ENCODE measurements around the gene OPA3.

Gene OPA3

DNA sequence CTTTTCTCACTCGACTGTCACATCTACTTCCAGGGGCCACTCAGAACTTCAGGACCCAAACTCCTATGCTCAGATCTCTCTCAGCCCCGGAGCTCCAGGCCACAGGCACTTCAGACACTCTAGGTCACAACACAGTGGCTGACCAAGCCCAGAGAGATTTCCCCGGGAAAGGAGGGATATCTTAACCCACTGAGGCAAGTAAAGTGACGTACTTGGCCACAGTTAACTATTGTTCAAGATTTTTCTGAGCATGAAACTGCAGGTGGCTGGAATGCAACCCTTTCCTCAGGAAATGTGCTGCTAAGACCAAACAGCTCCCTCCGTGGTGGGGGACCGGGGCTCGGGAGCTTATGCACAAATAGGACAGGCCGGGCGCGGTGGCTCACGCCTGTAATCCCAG is 23.9 kb downstream of the OPA3 start:
- no peak for DNase-seq

- no peak for DNase-seq
Observed at GRCh38 chr19:45560038-45560437, 24.6 kb downstream of the OPA3 start.

GRCh38 chr19:45558399-45558878 is 26.2 kb downstream of the OPA3 start:
- peak in 3 of 4 experiments; percentile 10 to 47 (median 32) for DNase-seq

DNA sequence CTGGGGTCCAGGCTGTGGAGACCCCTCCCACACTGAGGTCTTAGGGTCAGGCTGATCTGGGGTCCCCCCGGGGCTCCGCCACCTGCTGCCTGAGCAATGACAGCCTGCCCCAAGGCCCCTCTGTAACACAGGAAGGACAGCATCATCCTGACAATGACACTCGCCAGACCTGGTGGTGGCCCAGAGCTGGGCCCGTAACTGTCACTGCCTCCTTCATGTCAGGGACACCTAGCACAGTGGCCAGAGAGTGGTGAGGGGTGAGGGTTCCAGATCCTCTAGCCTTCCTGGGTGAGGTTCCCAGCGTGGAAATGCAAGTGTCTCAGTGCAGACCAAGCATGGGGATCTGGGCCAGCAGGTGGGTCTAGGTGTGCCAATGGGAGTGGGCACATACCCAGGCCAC is 27.8 kb downstream of the OPA3 start:
- no peak for DNase-seq

GRCh38 chr19:45554481-45554880 is 30.1 kb downstream of the OPA3 start:
- no peak for DNase-seq

GRCh38 chr19:45553464-45553863 is 31.1 kb downstream of the OPA3 start:
- DNase-seq, result no peak

DNA sequence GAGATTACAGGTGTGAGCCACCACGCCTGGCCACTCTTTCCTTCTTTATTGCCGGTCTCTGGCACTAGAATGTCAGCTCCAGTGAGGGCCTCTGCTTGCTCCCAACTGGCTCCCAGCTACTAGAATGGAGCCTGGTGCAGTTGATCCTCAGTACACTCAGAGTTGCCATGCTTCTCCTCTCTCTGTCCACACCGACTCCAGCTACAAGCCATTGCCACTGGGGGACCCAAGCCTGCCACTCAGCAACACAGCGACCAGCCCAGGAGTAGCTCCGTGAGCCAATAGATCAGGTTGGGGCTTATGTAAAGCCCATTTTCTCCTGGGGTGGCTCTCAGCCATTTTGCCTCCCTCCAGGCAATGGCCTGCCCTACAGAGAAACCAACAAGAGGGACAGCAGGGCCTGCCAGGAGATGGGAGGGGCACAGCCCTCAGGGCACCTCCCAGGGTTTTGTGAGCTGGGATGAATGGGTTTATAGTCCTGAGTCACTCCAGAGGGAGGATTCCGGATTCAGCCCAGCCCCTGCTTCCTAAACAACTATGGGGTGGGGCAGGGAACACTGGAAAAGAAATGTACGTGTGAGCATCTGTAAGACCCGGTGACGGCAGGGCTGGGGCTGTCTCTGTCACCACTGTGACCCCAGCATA is 36.5 kb downstream of the OPA3 start:
- no peak for DNase-seq

GRCh38 chr19:45547211-45547770 is 37.3 kb downstream of the OPA3 start:
- no peak for DNase-seq

GRCh38 chr19:45542234-45542668 is 42.4 kb downstream of the OPA3 start:
- DNase-seq, result no peak

GRCh38 chr19:45539459-45539858 is 45.1 kb downstream of the OPA3 start:
- DNase-seq, result no peak

- no peak for DNase-seq
Observed at GRCh38 chr19:45531349-45531748, 53.3 kb downstream of the OPA3 start.

DNA sequence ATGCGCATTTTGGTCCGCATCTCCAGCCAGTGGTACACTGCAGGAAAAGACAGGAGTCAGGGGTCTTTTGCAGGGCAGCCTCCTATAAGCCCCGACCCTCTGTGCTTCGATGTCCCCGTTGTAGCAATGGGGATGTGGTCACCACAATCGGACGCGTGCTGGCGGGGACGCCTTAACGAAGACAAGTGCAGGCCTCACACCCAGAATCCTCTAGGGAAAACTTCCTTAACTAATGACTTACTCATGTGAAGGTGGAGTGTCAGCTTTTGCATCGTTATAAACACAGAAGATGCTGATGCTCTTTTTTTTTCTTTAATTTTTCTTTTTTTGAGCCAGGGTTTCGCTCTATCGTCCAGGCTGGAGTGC is 55.2 kb downstream of the OPA3 start:
- no peak for DNase-seq

GRCh38 chr19:45528744-45529419 is 55.7 kb downstream of the OPA3 start:
- peak in 1 of 4 experiments; percentile 27 for DNase-seq

DNA sequence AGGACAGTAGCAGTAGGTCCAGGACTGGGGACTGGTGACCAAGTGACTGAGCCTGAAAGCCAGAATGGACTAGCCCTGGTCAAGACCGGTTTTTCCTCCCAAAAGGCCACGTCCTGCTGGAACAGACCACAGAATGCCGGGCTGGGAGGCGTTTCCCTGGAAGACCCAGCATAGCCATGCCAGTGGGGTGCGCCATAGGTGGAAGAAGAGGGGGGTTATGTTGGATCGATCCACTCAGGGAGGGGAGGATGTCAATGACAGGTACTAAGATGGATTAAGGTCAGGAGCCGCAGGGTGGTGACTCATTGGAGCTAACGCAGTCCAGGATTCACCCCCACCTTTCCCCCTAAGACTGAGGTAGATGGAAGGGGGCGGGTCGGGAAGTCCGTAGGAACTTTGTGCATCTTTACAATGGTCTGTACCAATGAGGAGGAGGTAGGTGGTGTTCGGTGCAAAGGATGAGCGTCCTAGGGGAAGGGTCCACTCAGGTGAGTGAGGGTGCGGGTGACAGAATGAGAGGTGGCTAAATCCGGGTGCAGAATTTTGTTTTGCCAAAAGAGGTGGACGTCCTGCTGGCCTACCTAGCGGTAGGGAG is 56.4 kb downstream of the OPA3 start:
- no peak for DNase-seq

DNA sequence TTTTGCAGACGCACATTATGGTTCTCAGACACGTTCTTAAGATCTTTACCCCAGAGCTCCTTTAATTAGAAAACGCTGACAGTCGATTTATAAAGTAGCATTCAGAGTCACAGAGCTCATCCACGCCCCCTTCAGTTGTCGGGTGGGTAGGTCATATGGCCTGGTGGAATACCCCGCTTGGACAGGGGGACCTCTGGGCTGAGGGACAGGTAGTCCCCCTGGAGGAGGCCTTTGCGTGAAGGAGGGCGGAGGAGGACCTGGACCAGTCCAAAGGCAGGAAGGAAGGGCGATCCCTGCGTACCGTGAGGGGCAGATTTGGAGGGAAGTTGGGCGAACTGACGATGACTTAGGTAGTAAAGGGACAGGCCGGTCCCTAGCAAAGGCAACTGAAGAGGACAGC is 56.9 kb downstream of the OPA3 start:
- no peak for DNase-seq

- DNase-seq, result no peak
Observed at GRCh38 chr19:45526971-45527370, 57.6 kb downstream of the OPA3 start.

DNA sequence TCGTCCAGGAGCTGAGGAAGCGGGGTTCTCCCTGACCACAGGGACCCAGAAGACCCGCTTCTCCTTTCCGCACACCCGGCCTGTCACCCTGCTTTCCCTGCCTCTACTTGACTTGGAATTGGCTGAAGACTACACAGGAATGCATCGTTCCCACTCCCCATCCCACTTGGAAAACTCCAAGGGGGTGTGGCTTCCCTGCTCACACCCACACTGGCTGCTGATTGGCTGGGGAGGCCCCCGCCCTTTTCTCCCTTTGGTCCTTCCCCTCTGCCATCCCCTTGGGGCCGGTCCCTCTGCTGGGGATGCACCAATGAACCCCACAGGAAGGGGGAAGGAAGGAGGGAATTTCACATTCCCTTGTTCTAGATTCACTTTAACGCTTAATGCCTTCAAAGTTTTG is 58.5 kb downstream of the OPA3 start:
- no peak for DNase-seq

DNA sequence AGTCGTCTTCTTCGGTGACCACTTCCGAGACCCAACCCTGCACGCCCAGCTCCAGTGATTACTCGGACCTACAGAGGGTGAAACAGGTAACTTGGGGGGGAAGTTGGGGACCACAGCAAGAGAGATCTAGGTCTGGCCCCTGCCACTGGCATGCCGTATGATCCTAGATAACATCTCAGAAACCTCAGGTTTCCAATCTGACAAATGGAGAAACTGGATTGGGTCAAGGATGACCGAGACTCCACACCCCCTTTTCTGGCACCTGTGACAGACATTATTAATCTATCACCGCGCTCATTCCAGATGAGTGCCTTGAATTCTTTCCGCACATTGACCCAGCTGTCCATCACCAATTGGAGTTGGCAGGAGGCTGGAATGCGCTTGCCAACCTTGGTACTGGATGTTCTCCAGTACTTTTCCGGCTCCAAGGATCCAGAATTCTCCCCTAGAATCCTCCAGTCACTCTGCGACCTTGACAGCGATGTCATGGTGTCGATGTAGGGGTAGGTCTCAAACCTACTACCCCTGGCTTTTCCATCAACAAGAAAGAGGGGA is 60.0 kb downstream of the OPA3 start:
- no peak for DNase-seq

- peak in 3 of 4 experiments; percentile 29 to 55 (median 39) for DNase-seq
Observed at GRCh38 chr19:45523642-45524256, 60.9 kb downstream of the OPA3 start.

GRCh38 chr19:45522010-45522941 is 62.3 kb downstream of the OPA3 start:
- no peak for DNase-seq

DNA sequence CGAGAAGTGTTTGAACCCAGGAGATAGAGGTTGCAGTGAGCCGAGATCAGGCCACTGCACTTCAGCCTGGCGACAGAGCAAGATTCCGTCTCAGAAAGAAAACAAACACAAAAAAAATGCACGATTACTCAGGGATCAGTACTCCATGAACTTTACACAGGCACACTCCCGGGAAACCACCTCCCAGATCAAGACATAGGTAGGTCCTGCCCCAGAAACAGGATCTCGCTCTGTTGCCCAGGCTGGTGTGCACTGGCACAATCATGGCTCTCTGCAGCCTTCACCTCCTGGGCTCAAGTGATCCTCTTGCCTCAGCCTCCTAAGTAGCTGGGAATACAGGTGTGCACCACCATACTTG is 66.2 kb downstream of the OPA3 start:
- no peak for DNase-seq

Data from activated naive CD4-positive, alpha-beta T cell (primary cell).